Muscle of back (tissue), 11 donors: Measurements from ENCODE around the gene DNAH1. TPM values are rescaled to one million over a fixed set of nuclear protein-coding genes. Genes with fewer than 3 reads are reported as not detected.

ENCODE experiments used
- DNase-seq, 3 donors: peaks; one replicate each; pipeline versions ENCODE4 v3.0.0 to v3.0.0-alpha.2; 2013
- polyA plus RNA-seq, 10 donors: library from polyadenylated mRNA; unstranded; fragments of 120-200 nt; gene quantifications; one replicate each; pipeline ENCODE4 v1.2.1, GENCODE V29; 2013; ENCODE audit not compliant: insufficient read length in 10 of 10

Gene DNAH1
- polyA plus RNA-seq, 10 donors, result 2.4 to 8.4 (median 4.5) TPM

DNA sequence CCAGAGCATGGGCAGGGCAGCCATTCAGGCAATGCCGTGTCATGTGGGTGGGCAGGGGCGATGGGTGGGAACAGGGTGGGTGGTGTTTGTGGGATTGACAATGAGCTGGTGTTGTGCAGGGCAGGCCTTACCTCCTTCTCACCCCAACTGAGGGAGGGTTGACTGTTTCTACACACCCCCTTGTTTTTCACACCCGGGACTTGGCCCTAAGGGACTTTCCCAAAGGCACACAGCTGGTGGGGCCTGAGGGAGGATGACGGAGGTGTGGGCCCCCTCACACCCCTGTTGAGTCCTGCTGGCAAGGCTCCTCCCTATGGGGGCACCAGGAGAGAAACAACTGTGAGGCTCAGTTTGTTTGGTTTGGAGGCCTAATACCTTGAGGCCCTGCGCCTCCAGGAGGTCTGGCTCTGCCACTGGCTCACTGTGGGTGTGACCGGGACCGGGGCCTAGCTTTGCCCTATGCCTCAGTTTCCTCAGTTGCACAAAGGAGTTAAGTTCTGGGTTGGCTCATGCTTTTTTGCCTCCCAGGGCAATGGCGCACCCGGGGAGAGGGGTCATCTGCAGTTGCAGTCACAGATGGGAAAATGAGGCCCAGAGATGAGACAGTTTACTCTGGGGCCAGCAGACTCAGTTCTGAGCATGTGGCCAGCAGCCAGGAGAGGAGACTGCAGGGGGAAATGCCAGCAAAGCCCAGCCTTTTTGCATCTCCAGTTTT is 5.1 kb upstream of the DNAH1 start:
- peak in 1 of 3 donors; percentile 42 for DNase-seq

DNA sequence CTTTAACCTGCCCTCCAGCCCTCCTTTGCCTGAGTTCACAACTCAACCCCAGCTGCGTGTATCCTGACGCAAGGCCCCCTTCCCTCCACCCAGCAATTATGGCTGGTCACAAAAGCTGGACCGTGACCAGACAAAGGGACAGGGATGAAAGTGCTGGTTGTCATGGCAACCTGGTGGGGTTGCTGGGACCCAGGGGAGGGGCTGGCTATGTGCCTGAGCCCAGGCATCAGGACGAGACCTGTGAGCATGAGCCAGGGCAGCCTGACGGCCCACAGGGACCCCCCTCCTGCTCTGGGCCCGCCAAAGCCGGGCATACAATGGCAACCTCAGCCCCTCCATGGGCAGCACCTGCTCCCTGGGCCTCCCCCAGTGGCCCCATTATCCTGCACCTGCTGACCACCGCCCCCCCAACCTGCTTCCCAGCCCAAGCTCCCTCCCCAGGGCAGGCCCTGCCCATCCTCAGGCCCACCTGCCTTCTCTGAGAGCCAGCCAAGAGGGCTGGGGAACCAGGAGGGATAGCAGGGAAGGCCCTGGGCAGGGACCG is 4.5 kb upstream of the DNAH1 start:
- DNase-seq, result no peak

DNA sequence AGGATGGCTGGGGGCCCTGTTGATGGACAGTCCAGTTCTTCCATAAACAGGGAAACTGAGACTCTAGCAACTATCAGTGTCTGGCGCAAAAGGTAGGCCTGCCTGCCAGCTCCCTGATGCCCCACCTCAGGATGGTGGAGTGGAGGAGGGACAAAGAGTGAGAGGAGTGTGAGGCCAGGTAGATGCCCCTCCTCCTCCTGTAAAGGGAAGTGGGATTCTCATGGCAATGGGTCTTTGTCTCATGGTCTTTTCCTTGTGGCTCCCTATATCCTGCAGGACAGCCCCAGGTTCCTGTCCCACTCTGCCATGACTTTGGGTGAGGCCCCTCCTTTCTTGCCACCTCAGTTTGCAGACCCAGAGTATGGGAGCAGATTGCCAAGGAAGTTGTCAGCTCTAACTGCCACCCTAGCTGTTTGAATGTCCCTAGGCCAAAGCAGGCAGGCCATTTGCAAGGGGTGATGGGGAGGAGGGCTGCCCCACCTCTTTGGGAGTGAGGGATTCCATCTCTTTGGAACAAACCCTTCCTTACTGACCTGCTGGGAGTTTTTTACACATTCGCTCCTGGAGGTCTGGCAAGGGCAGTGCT is 2.8 kb upstream of the DNAH1 start:
- no peak for DNase-seq

DNA sequence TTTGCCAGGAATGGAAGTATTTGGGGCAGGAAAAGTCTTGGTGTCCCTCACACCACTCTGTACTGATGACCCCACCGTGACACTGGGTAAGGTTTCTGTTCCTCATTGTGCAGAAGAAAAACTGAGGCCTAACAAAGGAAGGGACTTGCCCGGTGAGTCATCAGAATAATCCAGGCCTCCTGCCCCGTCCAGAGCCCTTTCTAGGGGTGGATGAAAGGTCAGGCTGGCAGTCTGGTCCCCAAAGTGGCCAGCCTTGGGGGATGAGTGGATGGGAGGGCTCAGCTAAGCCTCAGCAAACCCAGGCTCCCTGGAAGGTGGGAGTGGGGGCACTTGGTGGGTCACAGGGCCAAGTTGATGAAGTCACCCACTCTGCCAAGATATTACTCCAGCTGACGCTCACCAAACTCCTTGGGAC is 2.3 kb upstream of the DNAH1 start:
- DNase-seq, result no peak

DNA sequence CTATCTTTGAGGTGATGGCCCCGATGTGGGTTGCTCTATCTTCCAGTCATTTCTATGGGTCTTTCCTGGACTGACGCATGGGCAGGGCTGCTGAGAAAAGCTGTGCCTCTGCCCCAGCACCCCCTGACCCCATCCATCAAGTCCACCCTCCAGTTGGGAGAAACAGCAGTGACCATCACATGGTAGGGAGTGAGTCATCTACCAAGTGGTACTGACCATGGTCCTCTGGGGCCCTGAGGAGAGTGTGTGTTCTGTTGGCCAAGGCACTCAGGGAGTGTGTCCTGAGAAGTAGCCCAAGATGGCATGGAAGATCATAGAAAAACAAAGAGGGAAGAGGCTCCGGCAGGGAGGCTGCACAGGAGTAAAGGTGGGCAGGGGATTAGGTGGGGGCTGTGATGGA is 1.6 kb upstream of the DNAH1 start:
- DNase-seq, result no peak

DNA sequence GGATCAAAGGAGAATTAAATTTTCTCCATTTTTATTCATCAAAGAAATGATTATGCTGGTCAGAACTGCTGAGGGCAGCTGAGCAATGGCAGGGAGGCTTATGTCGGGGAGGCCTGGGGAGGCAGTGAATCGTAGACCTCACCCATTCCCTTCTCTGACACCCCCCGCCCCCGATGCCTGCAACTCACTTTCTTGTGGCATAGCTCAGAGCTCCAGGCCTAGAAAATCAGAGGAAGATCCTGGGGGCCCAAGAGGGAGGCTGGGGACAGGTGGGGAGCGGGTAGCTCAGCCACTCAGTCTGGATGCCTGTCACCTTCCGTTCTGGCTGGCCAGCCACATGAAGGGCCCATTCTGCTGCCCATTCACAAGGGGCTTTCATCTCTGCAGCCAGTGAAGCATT is 1.1 kb upstream of the DNAH1 start:
- DNase-seq, result no peak

DNA sequence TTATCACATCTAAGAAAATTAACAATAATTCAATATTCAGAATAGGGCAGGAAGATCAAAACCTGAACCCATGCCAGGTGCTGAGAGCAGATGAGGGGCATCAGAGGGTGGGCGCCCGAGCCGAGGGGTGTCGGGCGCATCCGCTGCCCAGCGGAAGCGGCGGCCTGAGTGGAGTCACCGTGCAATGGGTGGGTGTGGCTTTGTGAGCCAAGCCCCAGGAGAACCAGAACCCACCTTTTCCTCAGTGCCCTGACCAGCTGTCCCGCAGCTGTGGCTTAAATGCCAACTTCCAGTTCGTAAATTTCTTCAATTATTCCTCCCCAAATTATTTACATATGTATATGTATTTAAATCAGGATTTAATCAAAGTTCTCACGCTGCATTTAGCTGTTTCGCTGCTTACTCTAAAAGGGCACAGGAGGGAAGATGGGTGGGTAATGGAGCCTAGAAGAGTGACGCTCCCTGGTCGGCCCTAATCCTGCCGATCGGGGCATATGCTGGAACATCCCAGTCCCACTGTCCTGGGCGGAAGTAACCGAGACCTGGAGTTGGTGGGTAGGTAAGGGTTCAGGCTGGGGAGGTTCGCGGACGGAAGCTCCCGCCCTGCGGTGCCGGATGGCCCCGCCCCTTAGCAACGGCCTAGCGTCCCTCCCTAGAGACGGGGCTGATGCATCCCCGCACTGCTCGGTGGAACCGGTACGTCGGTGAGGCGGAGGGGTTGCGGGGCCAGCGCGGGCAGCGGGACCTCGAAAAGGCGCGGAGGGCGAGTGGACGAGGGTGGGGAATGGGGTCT is 1.3 kb downstream of the DNAH1 start:
- DNase-seq, result peak; percentile 23 to 73 (median 48)

DNA sequence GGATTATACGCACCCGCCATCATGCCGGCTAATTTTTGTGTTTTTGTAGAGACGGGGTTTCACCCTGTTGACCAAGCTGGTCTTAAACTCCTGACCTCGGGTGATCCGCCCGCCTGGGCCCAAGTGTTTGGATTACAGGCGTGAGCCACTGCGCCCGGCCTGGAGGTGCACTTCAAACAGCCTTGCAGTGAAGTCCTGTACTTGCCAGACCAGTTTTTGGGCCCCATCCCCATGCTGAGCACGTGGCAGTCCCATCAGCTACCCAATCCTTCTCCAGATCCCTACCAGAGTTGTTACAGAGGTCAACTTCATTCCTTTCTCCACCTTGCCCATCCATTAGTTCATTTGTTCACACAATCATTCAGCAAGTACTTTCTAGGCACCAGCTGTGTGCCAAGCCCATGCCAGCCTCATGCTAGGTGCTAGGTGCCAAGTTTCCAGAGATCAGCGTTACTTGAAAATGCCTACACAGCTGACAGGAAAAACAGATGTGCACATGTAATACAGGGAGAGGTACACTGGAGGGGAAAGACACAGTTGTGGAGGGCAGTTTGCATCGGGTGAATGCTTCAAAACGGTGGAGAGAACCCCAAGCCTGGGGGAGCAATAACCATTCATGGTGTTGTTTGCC is 2.2 kb downstream of the DNAH1 start:
- peak in 2 of 3 donors; percentile 36 to 60 for DNase-seq

DNA sequence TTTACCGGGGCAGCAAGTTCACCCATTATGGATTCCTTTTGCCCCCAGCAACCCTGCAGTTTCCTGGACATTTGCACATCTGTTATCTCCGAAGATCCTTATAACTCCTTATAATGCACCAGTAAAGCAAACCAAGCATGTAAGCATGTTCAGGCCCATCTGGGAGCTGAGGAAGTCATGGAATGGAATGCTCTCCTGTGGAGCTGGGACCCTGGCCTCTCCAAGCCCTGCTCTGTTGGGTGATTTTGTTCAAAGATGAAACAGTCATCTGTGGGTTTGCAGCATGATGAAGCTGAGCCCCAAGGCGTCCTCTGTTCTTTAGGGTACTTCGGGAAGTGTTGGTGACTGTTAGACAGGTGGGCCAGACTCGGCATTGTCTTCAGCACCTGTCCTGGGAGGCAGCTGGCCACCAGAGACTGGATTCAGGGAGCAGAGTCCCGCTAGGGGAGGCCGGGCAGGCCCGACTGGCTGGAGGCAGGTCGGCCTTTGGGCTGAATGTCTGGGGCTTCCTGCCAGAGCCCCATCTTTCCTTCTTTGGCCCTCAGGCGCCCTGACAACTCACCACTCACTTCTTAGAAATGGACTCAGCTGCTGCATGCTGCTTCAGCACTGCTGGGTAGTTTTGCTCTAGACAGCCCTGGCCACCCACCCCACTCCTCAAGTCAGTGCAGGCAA is 3.9 kb downstream of the DNAH1 start:
- DNase-seq, result no peak

DNA sequence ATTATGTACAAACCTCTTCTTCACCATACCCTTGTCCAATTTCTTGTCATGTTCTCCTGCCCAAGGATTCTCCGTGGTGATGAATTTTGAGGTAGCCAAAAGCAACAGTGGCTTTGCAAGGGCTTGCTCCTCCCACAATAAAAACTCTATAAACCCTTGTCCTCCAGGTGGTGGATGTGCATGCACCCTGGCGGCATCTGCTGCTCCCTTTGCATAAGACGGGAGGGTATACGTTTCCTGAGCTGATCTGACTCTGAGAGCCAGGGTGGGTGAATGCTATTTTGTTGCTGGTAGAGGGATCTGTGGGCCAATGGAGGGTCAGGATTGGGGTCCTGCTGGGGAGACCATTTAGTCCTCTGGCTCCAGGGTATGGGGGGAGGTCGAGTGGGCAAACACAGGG is 5.4 kb downstream of the DNAH1 start:
- no peak for DNase-seq

DNA sequence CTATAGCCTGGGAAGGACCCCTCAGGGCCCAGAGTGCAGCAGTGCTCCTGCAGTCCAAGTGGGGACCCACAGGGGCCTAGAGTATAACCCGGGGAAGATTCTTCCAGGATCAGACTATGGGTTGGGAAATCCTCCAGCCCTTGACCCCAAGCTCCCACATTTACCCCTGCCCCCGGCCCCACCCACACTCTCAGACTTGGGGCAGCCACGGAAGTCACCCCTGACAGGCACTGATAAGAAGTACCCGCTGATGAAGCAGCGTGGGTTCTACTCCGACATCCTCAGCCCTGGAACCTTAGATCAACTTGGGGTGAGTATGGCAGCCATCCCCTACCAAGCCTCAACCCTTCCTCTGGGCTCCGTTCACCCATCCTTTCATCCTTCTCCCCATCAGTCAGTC is 6.3 kb downstream of the DNAH1 start:
- no peak for DNase-seq

DNA sequence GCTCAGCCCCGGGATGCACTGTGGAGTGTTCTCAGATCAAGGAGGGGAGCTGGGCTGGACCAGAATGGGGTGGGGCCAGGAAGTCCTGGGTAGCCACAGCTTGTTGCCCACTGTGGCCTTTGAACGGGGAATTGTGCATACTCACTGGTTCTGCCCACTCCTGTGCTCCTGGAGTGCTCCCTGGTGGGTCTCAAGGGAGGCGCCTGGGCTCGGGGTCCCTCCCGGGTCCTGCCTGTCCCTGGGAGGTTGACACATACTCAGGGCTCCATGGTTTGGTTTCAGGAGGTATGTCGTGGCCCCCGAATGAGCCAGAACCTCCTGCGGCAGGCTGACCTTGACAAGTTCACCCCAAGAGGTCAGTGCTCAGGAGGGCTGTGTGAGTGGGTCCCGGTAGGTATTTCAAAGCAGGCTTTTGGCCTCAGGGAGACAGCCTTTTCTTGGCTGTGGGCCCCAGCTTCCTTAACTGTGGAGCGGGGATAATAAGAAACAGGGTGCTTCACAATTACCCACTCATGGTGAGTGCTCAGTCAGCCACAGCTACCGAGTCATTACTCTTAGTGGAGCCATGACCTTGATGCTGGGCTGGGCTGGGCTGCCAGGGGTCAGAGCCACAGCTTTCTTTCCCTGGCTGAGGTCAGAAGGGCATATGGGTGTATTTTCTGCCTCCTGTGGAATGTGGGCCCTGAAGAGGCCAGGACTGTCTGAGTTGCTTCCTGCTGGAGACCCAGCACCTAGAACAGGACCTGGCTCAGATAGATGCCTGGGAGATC is 7.6 kb downstream of the DNAH1 start:
- DNase-seq, result no peak

DNA sequence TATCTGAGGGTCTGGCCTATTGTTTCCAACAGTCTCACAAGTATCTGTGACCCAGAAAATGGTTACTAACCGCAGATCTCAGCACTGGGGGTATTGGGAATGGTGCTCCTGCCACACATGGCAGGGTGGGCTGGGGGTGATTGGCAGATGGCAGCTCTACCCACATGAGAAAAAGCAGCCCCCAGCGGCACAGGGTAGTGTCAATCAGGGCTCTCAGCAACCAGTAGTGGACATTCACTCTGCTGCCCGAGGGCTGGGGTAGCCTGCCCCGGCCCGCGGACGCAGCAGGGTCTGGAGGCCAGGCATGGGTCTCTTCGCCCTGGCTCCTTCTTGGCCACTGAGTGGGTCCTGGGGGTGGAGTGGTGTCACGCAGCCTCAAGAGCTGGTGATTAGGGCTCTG is 8.6 kb downstream of the DNAH1 start:
- no peak for DNase-seq

DNA sequence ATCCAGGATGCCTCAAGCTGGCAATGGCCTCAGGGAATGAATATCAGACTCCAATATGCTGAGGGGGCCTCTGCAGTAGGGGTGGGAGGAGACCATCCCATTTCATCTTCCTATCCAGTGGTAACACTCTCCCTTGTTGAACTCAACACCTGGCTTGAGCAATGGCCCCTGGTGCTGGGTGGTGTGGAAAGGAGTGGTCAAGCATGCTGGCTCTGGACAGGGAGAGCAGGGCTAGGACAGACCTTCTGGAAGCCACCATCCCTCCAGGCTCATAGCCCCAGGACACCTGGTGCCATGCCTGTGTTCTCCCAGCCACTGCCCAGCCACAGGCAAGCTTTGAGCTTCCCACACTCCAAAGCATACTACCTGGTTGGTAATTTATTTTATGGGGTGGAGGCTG is 9.6 kb downstream of the DNAH1 start:
- no peak for DNase-seq

DNA sequence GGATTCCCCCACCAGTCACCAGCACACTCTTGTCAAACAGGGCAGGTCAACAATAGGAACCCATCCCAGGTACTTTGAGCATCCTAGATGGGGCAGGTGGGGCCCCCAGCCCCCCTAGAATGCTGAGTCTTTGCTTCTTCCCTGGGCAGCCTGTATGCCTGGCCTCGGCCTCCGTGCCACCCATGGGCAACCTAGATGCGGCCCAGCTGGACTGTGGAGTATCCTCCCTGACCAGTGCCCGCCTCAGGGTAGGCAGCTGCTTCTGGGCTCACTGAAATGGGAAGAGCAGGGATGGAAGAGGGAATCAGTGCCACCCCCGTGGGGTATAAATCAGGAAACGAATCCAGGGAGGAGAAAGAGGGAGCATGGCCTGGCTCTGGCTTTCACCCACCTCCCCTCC is 10.9 kb downstream of the DNAH1 start:
- no peak for DNase-seq

DNA sequence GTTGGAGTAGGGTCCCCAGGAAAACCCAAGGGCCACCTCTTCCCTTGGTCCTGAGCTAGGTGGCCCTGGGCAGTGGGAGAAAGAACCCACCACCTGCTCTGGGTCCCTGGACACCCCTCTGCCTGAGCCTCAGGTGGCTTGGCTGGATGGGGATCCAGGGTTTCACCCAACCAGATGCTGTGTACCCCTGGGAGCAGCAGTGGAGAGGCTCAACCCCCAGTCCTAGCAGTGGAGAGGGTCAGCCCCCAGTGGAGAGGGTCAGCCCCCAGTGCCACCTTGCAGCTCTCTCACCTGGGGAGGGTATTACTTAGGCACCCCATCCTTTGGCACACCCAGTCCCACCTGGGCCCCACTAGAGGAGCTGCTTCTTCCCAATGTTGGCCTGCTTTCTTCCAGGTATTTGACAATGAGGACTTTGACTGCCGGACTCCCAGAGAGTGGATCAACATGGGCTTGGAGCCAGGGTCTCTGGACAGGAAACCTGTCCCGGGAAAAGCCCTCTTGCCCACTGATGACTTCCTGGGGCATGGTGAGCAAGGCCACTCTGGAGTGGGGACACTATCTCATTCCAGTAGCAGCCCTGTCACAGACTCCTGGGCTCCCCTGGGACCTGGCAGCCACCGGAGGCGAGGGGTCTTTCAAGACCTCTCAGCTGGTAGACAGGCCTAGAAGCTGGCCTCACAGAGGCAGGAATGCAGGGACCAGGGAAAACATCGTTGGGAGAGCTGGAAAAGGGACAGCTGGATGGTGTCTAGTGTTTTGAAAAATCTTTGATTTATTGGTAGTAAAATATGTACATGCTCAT is 11.6 kb downstream of the DNAH1 start:
- no peak for DNase-seq

DNA sequence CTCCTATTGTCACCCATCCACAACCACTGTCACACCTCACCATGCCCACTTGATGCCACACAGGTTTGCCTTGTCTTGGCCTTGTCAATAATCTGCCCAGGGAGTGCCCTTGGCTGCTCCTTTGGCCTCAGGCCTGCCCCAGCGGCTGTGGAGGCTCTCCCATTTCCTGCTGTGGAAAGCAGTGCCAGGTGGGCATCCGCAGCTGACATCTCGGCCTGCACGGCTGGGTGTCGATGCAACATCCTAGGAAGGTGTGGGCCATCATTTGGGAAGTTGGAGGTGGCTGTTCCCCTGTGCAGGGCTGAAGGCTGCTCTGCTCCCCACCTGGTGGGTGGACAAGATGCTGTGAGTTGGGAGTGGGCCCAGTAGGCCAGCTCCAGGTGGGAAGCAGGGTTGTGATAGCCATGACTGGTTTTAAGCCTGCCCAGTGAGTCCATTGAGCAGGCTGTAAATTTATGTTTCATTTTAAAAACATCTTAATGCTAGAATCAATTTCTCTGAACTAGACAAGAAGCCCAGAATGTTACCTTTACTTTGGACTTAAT is 12.5 kb downstream of the DNAH1 start:
- no peak for DNase-seq

DNA sequence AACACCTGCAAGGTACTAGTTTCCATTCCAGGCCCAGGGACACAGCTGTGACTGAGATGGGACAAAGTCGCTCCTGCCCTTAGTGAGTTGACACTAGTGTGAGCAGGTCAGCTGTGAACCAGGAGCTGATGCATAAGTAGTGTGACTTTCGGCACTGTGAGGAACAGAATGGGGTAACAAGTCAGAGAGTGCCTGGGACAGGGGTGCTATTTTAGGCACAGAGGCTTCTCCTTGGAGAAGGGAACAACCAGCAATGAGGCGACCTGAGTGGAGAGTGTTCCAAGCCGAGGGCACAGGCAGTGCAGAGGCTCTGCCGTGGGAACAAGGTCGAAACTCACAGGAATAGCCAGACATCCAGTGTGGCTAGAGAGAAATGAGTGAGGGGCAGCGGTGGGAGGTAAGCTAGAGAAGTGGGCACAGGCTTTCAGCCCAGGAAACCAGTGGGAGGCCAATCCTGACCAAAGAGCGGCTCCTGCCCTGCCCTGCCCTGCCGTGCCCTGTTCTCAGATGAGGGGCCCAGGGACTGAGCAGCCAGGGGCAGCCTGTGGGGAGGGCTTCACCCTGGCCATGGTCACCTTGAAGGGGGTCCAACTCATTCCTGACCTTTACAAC is 14.2 kb downstream of the DNAH1 start:
- DNase-seq, result no peak

DNA sequence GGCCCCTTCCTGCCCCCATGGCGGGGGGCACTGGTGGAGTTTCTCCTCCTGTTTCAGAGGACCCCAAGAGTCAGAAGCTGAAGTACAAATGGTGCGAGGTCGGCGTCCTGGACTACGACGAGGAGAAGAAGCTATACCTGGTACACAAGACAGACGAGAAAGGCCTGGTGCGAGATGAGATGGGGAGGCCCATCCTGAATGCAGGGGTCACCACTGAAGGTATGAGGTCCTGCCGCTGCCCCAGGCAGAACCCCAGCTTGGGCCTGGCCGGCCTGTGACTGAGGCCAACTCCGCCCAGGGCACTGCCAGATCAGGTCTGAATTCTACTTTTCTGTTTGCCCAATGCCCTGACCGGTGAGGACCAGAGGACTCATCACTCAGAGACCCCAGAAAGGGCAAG is 15.0 kb downstream of the DNAH1 start:
- no peak for DNase-seq
